ENCODE measurements around the gene NOL6.

The NOL6 gene

GRCh38 chr9:33443047-33443446, 30.7 kb downstream of the NOL6 start:
- Histone ChIP-seq H3K9me3 (replicated peaks in 1 of 11) (no peaks in the 10 kb centered on the region), H3K27ac (no peak overlapping the region), H3K9ac (no peak overlapping the region), H3K4me2 (peak overlapping the region in 1 of 11 experiments; percentile 34; a peak in 1 of 22 replicates), H3K4me1 (peaks cover 27 to 74% (median 51%) of the 10 kb centered on the region in 10 experiments), H4K20me1 (0 out of 22 replicates have a peak, but pooled peaks cover 0 to 4% (median 0%) of the 10 kb centered on the region in 11 experiments), H3K4me3 (no peak overlapping the region), H3K36me3 (no peaks in the 10 kb centered on the region), H3K27me3 (0 out of 22 replicates have a peak, but pooled peaks cover 0 to under 1% (median 0%) of the 10 kb centered on the region in 11 experiments)
- TF ChIP-seq Cebpa-rat (IDR thresholded peaks at IDR 0.05) = no peak

GRCh38 chr9:33442125-33442524, 31.6 kb downstream of the NOL6 start:
- H3K4me3 ChIP-seq = no peak overlapping the region
- no peak for TF ChIP-seq Cebpa-rat (IDR thresholded peaks at IDR 0.05)
- H4K20me1 ChIP-seq = 0 out of 22 replicates have a peak, but pooled peaks cover 0 to 4% (median 0%) of the 10 kb centered on the region in 11 experiments
- H3K9me3 ChIP-seq (replicated peaks in 1 of 11) = no peaks in the 10 kb centered on the region
- peaks cover 18 to 75% (median 48%) of the 10 kb centered on the region in 10 experiments for H3K4me1 ChIP-seq
- no peak overlapping the region for H3K27ac ChIP-seq
- H3K27me3 ChIP-seq = no peaks in the 10 kb centered on the region
- H3K36me3 ChIP-seq = no peaks in the 10 kb centered on the region
- H3K9ac ChIP-seq = no peak overlapping the region
- H3K4me2 ChIP-seq = no peak overlapping the region

GRCh38 chr9:33440609-33441008, 33.1 kb downstream of the NOL6 start:
- Histone ChIP-seq H3K27me3 (no peaks in the 10 kb centered on the region), H3K4me3 (no peak overlapping the region), H3K4me1 (peaks cover 2 to 75% (median 40%) of the 10 kb centered on the region in 10 experiments; a peak in 19 of 20 replicates), H4K20me1 (no peaks in the 10 kb centered on the region), H3K36me3 (no peaks in the 10 kb centered on the region), H3K9ac (no peak overlapping the region), H3K4me2 (no peak overlapping the region), H3K9me3 (replicated peaks in 1 of 11) (no peaks in the 10 kb centered on the region), H3K27ac (no peak overlapping the region)
- TF ChIP-seq Cebpa-rat (IDR thresholded peaks at IDR 0.05) = no peak

- Histone ChIP-seq H4K20me1 (no peaks in the 10 kb centered on the region), H3K4me1 (peaks cover 0 to 73% (median 36%) of the 10 kb centered on the region in 10 experiments; a peak in 15 of 20 replicates), H3K4me3 (no peak overlapping the region), H3K9me3 (replicated peaks in 1 of 11) (no peaks in the 10 kb centered on the region), H3K36me3 (no peaks in the 10 kb centered on the region), H3K27me3 (no peaks in the 10 kb centered on the region), H3K4me2 (peak overlapping the region in 7 of 11 experiments; percentile 17 to 68 (median 35); a peak in 13 of 22 replicates), H3K27ac (no peak overlapping the region), H3K9ac (no peak overlapping the region)
- no peak for TF ChIP-seq Cebpa-rat (IDR thresholded peaks at IDR 0.05)
Observed at GRCh38 chr9:33440204-33440603, 33.5 kb downstream of the NOL6 start.

- H3K36me3 ChIP-seq = no peaks in the 10 kb centered on the region
- H4K20me1 ChIP-seq = no peaks in the 10 kb centered on the region
- TF ChIP-seq Cebpa-rat (IDR thresholded peaks at IDR 0.05) = no peak
- H3K4me1 ChIP-seq = peaks cover 0 to 68% (median 33%) of the 10 kb centered on the region in 10 experiments; a peak in 14 of 20 replicates
- H3K27me3 ChIP-seq = no peaks in the 10 kb centered on the region
- H3K9ac ChIP-seq = no peak overlapping the region
- H3K9me3 ChIP-seq (replicated peaks in 1 of 11) = no peaks in the 10 kb centered on the region
- H3K4me3 ChIP-seq = no peak overlapping the region
- peak overlapping the region in 8 of 11 experiments; percentile 17 to 68 (median 36); a peak in 15 of 22 replicates for H3K4me2 ChIP-seq
- no peak overlapping the region for H3K27ac ChIP-seq
Observed at GRCh38 chr9:33439731-33440130, 34.0 kb downstream of the NOL6 start.

GRCh38 chr9:33438926-33439680, 34.6 kb downstream of the NOL6 start:
- Histone ChIP-seq H3K4me1 (peaks cover 0 to 62% (median 30%) of the 10 kb centered on the region in 10 experiments; a peak in 13 of 20 replicates), H3K4me3 (no peak overlapping the region), H3K4me2 (peak overlapping the region in 8 of 11 experiments; percentile 17 to 68 (median 36); a peak in 14 of 22 replicates), H3K27ac (no peak overlapping the region), H3K9me3 (replicated peaks in 1 of 11) (no peaks in the 10 kb centered on the region), H3K36me3 (no peaks in the 10 kb centered on the region), H3K27me3 (no peaks in the 10 kb centered on the region), H4K20me1 (no peaks in the 10 kb centered on the region), H3K9ac (no peak overlapping the region)
- TF ChIP-seq Cebpa-rat (IDR thresholded peaks at IDR 0.05) = no peak

GRCh38 chr9:33437898-33438297, 35.8 kb downstream of the NOL6 start:
- Histone ChIP-seq H3K4me3 (no peak overlapping the region), H3K36me3 (no peaks in the 10 kb centered on the region), H4K20me1 (no peaks in the 10 kb centered on the region), H3K27me3 (no peaks in the 10 kb centered on the region), H3K4me2 (peak overlapping the region in 5 of 11 experiments; percentile 23 to 78 (median 68); a peak in 7 of 22 replicates), H3K9me3 (replicated peaks in 1 of 11) (no peaks in the 10 kb centered on the region), H3K9ac (peak overlapping the region in 1 of 11 experiments; percentile 11; a peak in 1 of 22 replicates), H3K27ac (peak overlapping the region in 1 of 11 experiments; percentile 63; a peak in 2 of 22 replicates), H3K4me1 (peaks cover 0 to 51% (median 24%) of the 10 kb centered on the region in 10 experiments; a peak in 13 of 20 replicates)
- no peak for TF ChIP-seq Cebpa-rat (IDR thresholded peaks at IDR 0.05)

- H3K9ac ChIP-seq = peak overlapping the region in 2 of 11 experiments; percentile 11 to 18; a peak in 1 of 22 replicates
- H3K36me3 ChIP-seq = no peaks in the 10 kb centered on the region
- H3K4me3 ChIP-seq = no peak overlapping the region
- H3K4me1 ChIP-seq = peaks cover 0 to 51% (median 24%) of the 10 kb centered on the region in 10 experiments; a peak in 13 of 20 replicates
- peak overlapping the region in 5 of 11 experiments; percentile 28 to 78 (median 68); a peak in 9 of 22 replicates for H3K4me2 ChIP-seq
- H3K27ac ChIP-seq = peak overlapping the region in 4 of 11 experiments; percentile 18 to 63 (median 35); a peak in 6 of 22 replicates
- no peaks in the 10 kb centered on the region for H4K20me1 ChIP-seq
- H3K27me3 ChIP-seq = no peaks in the 10 kb centered on the region
- no peak for TF ChIP-seq Cebpa-rat (IDR thresholded peaks at IDR 0.05)
- no peaks in the 10 kb centered on the region for H3K9me3 ChIP-seq (replicated peaks in 1 of 11)
Observed at GRCh38 chr9:33437205-33437604, 36.5 kb downstream of the NOL6 start.

- peak overlapping the region in 5 of 11 experiments; percentile 22 to 78 (median 68); a peak in 8 of 22 replicates for H3K4me2 ChIP-seq
- peak in 5 of 11 experiments; percentile 15 to 68 (median 54); a peak in 4 of 22 replicates for TF ChIP-seq Cebpa-rat (IDR thresholded peaks at IDR 0.05)
- no peaks in the 10 kb centered on the region for H3K9me3 ChIP-seq (replicated peaks in 1 of 11)
- H3K36me3 ChIP-seq = no peaks in the 10 kb centered on the region
- H3K9ac ChIP-seq = peak overlapping the region in 1 of 11 experiments; percentile 18; a peak in 1 of 22 replicates
- no peaks in the 10 kb centered on the region for H3K27me3 ChIP-seq
- H3K27ac ChIP-seq = peak overlapping the region in 3 of 11 experiments; percentile 18 to 63 (median 26); a peak in 4 of 22 replicates
- H3K4me3 ChIP-seq = no peak overlapping the region
- no peaks in the 10 kb centered on the region for H4K20me1 ChIP-seq
- H3K4me1 ChIP-seq = peaks cover 0 to 53% (median 26%) of the 10 kb centered on the region in 10 experiments; a peak in 13 of 20 replicates
Observed at GRCh38 chr9:33436445-33436844, 37.3 kb downstream of the NOL6 start.

All from BLaER1 treated with 17β-estradiol and CSF1 and Interleukin-3, amounts not matched to agents 10 nM and 100 nM (cell line).